ENCODE measurements around the gene MEGF8. TPM values are rescaled to one million over a fixed set of nuclear protein-coding genes. Genes with fewer than 3 reads are reported as not detected.

MEGF8 gene
- total RNA-seq, 2 donors from 2014 or later, result 16.8 to 20.4 TPM

DNA sequence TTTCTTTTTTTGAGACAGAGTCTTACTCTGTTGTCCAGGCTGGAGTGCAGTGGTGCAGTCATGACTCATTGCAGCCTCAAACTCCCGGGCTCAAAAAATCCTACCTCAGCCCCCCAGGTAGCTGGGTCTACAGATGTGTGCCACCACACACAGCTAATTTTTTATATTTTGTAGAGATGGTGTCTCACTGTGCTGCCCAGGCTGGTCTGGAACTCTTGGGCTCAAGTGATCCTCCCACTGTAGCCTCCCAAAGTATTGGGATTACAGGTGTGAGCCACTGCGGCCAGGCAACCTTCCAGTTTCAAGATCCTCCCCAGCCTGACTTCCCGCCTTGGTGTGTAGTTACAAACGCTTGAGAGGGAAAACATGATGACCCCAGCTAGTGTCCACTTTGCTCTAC is 42.5 kb downstream of the MEGF8 start:
- intact Hi-C loops (cut with DNase I), result loop anchor here in 1 of 2 donors (5.0 kb wide), 1 partner anchor 176 kb away; no protein-coding TSS in a partner anchor
- DNase-seq (ENCODE audit: low spot score), result no peak

DNA sequence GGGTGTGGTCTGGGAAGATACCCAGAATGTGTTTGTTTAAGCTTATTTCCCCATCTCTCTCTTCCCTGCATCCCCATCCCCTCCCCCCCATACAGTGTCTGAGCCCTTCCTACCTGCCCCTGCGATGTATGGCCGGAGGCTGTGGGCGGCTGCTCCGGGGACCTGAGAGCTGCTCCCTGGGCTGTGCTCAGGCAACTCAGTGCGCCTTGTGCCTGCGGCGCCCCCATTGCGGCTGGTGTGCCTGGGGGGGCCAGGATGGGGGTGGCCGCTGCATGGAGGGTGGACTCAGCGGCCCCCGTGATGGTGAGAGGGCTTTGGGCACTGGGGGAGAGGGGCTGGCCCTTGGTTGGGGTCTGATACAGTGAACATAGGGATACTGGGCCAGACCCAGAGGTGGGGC is 42.9 kb downstream of the MEGF8 start:
- no peak for DNase-seq (ENCODE audit: low spot score)
- intact Hi-C loops (cut with DNase I), result loop anchor here in 1 of 2 donors (5.0 kb wide), 1 partner anchor 176 kb away; no protein-coding TSS in a partner anchor

DNA sequence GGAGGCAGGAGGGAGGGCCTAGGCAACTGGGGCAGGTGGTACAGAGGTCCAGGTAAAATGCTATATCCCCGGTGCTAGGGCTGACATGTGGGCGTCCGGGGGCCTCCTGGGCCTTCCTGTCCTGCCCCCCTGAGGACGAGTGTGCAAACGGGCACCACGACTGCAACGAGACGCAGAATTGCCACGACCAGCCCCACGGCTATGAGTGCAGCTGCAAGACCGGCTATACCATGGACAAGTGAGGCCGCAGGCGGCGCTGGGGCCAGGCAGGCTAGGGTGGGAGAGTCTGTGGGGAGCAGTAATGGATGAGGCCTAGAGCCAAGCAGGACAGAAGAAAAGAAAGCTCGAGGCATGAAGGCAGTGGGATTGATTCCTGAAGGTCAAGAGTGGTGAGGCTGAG is 43.3 kb downstream of the MEGF8 start:
- intact Hi-C loops (cut with DNase I), result loop anchor here in 1 of 2 donors (5.0 kb wide), 1 partner anchor 176 kb away; no protein-coding TSS in a partner anchor
- DNase-seq (ENCODE audit: low spot score), result no peak

DNA sequence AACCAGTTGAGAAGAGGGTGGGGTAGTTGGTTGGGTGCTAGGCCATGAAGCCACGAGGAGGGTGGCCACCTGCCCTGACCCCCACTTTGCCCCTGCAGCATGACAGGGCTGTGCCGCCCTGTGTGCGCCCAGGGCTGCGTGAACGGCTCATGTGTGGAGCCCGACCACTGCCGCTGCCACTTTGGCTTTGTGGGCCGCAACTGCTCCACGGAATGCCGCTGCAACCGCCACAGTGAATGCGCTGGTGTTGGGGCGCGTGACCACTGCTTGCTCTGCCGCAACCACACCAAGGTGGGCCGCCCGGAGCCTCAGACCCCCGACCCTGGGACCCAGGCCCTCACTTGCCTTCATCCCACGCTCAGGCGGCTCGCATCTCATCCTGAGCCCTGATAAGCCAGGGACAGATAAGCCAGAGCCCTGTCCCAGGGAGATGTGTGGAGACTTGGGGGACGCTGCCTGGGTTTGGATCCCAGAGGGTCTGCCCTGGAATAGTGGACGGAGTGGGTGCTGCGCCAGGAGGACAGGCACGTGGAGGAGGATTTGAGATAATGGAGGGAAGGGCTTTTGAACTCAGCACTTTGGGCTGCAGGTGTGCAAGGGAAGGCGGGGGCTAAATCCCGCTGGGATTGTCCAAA is 44.1 kb downstream of the MEGF8 start:
- intact Hi-C loops (cut with DNase I), result loop anchor here in 1 of 2 donors (5.0 kb wide), 1 partner anchor 177 kb away; no protein-coding TSS in a partner anchor
- no peak for DNase-seq (ENCODE audit: low spot score)

DNA sequence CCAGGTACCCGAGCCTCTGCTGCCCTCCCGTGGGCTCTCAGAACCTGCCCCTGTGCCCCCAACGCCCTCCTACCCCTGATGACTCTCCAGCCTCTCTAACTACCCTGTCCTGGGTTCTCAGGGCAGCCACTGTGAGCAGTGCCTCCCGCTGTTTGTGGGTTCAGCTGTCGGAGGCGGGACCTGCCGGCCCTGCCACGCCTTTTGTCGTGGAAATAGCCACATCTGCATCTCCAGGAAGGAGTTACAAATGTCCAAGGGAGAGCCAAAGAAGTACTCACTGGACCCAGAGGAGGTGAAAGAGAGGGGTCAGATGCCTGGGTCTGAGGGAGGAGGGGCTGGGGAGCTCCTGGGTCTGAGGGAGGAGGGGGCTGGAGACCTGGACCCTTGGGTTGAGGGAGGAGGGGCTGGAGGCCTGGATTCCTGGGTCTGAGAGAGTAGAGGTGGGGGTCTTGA is 44.7 kb downstream of the MEGF8 start:
- intact Hi-C loops (cut with DNase I), result no loop called here
- no peak for DNase-seq (ENCODE audit: low spot score)

DNA sequence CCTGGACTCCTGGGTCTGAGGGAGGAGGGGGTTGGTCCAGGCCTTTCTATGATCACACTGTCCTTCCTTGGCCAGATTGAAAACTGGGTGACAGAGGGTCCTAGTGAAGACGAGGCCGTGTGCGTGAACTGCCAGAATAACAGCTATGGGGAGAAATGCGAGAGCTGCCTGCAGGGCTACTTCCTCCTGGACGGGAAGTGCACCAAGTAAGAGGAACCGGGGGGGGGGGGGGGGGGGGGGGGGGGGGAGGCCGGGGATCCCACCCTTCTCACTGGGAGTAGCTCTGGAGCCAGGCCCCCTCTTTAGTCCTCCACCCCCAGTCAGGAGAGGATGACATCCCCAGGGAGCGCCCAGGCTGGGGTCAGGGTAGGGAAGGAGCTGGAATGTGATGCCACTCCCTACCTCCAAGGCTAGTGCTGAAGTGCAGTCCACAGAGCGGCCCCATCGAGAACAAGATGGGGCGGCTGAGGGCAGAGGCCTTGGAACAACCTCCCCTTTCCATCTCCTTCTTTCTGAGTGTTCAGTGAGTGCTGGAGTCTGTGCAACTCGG is 45.3 kb downstream of the MEGF8 start:
- intact Hi-C loops (cut with DNase I), result no loop called here

DNA sequence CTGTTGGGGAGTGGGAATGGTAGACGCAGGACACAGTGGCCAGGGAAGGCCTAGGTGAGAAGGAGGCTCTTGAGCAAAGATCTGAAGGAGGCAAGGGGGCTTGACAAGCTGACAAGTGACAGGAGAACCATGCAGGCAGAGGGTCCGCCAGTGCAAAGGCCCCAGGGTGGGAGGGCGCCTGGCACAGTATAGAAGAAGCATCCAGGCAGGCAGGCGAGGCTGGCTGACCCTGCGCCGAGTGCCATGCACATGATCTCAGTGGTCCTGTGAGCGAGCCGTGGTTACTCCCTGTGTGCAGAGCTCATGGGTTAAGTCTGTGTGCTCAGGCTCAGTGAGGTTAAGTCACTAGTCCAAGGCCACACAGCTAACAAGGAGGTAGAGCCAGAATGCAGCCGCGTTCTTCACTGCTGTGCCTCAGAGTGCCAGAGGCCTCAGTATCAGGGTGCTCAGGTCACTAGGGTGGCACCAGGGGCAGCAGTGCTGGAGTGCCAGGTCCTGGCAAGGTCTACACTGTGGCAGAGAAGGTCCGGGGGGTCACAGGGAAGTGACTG is 49.5 kb downstream of the MEGF8 start:
- intact Hi-C loops (cut with DNase I), result no loop called here
- no peak for DNase-seq (ENCODE audit: low spot score)

More for the DNA sequence above, 45.3 kb downstream of the MEGF8 start:
- DNase-seq (ENCODE audit: low spot score), result no peak

DNA sequence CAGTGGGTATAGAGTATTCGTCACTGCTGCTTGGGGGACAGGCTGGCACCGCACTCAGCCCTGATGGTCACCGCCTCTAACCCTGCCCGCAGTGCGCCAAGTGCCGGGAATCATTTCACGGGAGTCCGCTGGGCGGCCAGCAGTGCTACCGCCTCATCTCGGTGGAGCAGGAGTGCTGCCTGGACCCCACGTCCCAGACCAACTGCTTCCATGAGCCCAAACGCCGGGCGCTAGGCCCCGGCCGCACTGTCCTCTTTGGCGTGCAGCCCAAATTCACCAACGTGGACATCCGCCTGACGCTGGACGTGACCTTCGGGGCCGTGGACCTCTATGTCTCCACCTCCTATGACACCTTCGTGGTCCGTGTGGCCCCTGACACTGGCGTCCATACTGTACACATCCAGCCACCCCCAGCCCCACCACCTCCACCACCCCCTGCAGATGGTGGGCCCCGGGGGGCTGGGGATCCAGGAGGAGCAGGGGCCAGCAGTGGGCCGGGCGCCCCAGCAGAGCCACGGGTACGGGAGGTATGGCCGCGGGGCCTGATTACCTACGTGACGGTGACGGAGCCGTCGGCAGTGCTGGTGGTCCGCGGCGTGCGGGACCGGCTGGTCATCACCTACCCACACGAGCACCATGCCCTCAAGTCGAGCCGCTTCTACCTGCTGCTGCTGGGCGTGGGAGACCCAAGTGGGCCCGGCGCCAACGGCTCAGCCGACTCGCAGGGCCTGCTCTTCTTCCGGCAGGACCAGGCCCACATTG is 50.2 kb downstream of the MEGF8 start:
- intact Hi-C loops (cut with DNase I), result no loop called here
- DNase-seq (ENCODE audit: low spot score), result no peak

DNA sequence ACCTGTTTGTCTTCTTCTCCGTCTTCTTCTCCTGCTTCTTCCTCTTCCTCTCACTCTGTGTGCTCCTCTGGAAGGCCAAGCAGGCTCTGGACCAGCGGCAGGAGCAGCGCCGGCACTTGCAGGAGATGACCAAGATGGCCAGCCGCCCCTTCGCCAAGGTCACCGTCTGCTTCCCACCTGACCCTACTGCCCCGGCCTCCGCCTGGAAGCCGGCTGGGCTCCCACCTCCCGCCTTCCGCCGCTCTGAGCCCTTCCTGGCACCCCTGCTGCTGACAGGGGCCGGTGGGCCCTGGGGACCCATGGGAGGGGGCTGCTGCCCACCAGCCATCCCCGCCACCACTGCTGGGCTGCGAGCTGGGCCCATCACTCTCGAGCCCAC is 50.7 kb downstream of the MEGF8 start:
- no peak for DNase-seq (ENCODE audit: low spot score)
- intact Hi-C loops (cut with DNase I), result no loop called here

DNA sequence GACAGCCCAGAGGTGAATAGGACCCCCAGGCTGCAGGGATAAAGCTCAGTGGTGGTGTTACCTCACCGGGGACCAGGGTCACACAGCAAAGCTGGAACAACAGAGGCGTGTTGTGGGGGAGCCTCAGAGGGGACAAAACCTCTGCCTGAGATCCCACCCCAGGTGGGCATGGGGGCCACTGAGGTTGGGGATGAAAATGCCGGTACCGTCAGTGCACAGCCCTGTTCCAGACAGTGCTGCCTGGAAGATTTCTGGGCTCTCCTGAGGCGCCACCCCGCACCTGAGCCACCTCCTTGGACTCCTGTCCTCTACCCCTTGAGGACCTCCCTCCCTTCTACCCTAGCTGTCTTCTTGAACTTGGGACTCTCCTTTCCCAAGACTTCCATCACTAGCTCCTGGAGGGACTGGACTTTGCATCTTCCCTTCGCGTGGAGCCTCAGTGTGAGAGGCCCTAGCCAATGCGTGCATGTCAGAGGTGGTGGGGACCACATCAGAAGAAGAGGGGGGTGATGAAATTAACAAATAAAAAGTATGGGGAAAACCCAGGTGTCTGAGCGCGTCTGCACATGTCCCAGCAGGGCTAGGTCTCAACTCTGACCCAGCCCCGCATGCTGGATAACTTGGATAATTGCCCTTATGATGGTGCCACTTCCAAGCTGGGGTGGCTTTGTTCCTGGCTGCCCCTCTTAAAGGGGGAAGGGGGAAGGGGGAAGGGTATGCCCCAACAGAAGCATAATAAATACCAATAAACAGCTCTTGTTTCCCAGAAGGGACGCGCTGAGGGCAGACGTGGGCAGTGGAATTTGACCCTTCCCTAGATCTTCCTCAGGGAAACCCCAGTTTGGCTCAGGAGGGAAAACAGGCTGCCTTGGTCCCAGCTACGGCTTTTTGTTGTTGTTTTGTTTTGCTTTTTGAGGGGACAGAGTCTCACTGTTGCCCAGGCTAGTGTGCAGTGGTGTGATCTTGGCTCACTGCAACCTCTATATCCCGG is 53.1 kb downstream of the MEGF8 start:
- intact Hi-C loops (cut with DNase I), result no loop called here
- DNase-seq (ENCODE audit: low spot score), result no peak

DNA sequence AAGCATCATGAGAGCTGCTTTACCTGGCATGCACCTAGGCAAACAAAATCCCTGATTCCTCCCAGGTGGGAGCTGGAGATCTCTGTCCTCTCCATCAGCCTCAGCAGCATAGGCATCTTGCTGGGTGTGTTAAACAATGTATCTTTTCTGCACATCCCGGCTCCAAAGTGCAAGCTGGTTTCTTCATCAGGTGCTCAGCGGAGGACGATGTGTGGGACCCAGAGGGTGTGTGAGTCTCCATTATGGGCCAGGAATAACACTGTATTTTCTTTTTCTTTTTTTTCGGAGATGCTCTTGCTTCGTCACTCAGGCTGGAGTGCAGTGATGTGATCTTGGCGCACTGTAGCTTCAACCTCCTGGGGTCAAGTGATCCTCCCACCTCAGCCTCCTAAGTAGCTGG is 54.7 kb downstream of the MEGF8 start:
- DNase-seq (ENCODE audit: low spot score), result no peak
- intact Hi-C loops (cut with DNase I), result no loop called here

DNA sequence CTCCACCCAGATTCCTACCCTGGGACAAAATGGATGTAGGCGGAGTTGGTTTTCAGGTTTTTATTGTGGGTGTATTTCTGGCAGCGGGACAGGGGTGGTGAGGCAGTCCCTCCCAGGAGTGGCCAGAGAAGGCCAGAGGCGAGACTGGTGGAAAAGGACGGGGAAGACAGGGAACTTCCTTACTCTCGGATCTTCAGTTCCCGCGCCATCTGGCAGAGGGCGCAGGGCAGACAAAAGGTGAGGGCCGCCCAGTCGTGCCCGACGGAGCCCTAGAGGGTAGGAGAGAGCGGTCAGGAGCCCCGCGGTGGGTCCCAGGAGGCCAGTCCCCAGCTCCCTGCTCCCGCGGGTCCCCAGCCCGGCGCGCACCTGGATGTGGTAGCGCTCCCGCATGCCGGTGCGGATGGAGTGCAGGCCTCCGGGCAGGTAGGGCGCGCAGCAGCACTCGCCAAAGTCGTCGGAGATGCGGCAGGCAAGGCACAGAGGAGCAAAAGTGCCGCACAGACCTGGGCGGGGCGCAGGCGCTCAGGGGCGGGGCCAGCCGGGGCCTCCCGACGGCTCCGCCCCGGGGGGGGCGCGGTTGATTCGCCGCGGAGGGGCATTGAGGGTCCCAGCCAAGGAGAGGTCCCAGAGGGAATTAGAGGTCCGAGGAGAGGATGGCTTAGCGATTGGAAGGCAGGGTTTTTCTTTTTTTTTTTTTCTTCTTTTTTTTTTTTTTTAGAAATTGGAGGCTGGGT is 61.7 kb downstream of the MEGF8 start:
- intact Hi-C loops (cut with DNase I), result no loop called here
- no peak for DNase-seq (ENCODE audit: low spot score)

DNA sequence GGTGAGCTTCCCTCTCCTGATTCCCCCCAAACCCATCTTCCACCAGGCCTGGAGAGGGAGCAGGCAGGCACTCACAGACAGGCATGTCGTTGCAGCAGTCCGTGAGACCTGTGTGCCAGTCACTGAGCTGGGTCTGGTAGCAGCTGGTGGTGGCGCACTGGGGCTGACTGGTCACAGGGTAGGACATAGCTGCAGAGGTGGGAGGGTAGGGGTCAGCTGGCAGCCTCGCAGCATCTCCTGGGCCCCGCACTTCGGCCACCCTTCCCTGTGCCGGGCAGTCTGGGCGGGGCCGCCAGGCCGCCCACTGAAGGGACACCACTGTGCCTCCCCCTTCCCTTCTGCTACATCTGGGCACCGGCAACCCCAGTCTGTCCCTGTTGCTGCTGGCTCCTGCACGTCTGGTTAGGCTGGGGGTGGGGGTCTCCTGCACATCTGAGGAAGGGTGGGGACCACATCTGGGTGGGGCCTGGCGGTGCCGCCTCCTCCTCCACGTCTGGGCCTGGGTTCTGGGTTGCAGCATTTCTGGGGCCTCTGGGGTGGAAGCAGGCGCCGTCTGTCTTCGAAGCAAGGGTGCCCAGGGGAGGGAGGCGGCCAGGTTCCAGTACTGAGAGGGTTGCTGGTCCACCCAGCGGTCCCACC is 63.5 kb downstream of the MEGF8 start:
- intact Hi-C loops (cut with DNase I), result no loop called here
- no peak for DNase-seq (ENCODE audit: low spot score)

DNA sequence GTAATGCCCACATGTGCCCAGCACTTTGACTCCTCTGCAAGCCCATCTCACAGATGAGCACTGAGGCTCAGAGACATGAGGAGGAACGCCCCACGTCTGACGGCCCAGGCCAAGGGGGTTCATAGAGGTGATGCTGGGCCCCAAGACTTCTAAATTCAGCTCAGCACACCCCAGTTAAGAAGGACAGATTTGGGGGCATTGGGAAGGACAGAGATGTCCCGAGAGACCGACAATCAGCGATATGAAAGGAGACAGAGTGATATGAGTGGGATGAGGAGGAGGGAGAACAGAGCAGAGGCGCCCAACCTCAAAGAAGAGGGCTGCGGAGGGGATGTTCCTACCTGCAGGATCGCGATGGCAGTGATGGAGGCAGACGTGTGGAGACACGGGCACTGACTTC is 64.5 kb downstream of the MEGF8 start, which contains the start of gene CNFN:
CNFN (minus strand) TSS at position 399 of the 400 bp plus-strand sequence. CDS start 1,260 bp downstream, outside the sequence.
- intact Hi-C loops (cut with DNase I), result no loop called here
- DNase-seq (ENCODE audit: low spot score), result no peak

DNA sequence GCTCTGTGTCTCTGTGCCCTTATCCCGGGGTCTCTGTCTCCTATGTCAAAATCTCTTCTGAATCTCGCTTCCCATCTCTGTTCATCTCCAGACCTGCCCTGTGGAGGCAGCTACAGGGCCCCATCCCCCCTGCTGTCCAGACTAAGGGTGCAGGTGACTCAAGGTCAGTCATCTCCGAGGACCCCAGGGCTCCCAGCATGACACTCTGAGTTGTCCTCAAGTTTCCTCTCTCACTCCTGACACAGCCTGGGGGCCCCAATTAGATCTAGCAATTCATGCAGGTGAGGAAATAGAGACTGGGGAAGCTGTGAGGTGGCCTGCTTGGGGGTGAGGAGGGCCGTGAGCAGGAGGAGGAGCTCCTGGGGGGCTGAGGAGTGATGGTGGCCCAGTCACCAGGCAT is 66.7 kb downstream of the MEGF8 start:
- intact Hi-C loops (cut with DNase I), result no loop called here
- no peak for DNase-seq (ENCODE audit: low spot score)

DNA sequence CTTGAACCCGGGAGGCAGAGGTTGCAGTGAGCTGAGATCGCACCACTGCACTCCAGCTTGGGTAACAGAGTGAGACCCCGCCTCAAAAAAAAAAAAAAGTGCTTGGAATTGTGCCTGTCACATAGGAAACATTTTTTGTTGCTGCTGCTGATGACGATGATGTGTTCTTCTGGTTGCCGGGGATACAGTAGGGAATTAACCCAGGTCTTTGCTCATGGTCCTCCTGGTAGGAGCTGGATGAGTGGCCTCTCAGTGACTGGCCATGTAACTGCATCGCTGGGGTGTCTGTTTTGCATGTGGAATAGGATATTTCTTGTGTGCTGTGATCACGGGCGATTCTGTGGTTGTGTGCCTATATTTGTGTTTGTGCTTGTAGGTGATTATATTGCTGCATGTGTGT is 69.3 kb downstream of the MEGF8 start:
- intact Hi-C loops (cut with DNase I), result no loop called here
- no peak for DNase-seq (ENCODE audit: low spot score)

DNA sequence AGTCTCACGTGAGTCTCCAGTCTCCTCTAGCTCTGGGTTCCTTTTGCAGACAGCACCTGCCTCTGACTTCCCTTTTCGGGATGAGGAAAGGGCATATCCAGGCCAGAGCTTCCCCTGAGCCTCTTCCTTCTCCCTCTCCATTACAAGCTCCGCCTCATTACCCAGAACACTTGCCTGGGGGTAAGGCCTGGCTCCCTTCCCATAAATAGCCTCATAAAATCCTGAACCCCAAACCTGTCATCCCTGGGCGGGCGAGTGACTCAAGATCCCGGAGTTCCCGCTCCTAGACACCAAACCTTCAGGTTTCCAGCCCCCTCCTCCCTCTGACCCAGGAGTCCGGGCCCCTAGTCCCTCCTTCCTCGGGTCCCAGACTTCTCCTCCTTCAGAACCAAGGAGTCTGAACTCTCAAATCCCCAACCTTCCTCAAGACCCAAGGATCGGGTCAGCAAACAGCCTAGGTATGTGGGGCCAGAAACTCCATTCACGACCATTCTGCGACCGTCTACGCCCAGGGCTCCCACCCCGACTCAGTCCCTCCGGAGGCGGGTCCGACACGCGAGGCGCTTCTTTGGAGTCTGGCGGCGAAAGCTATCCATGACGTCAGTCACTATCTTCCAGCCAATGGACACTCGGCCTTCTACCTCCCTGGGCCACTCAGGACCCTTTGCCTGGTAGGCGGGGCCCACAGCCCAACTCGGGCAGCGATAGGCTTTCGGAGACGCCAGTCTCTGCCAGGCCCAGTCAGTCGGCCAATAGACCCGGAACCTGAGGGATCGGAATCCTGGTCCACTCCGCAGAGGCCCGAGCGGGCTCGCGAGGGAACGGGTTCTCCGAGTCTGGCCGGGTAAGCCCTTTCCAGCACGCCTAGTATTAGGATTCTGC is 71.2 kb downstream of the MEGF8 start:
- DNase-seq (ENCODE audit: low spot score), result peak; percentile 99
- intact Hi-C loops (cut with DNase I), result no loop called here

All from posterior vena cava (tissue), 2 donors.